CD4-positive, CD25-positive, alpha-beta regulatory T cell (primary cell): Measurements from ENCODE around the gene ARHGEF40. TPM values are rescaled to one million over a fixed set of nuclear protein-coding genes. Genes with fewer than 3 reads are reported as not detected.

Experiments
- ATAC-seq, 2 donors: fragments of 150-1000 bp; cut with Tn5 transposase; one replicate each; pipeline ENCODE4 v1.10.0; 2021; ENCODE audit warnings: low read depth in 2 of 2, moderate number of reproducible peaks in 2 of 2, moderate library complexity in 1 of 2
- DNase-seq, 3 donors: peaks; one replicate each; pipeline versions ENCODE4 v3.0.0 to v3.0.0-alpha.2; 2012 to 2022; ENCODE audit warnings: mixed read lengths in 1 of 3
- H3K27ac ChIP-seq: one replicate; pipeline ENCODE4 v1.7.0; 2013; ENCODE audit warnings: mild to moderate bottlenecking, low read length; ENCODE audit not compliant: insufficient read depth, poor library complexity, severe bottlenecking
- H3K27me3 ChIP-seq: one replicate; pipeline ENCODE4 v1.7.0; 2013; ENCODE audit warnings: low read length; ENCODE audit not compliant: control insufficient read depth, insufficient read depth
- H3K36me3 ChIP-seq: one replicate; pipeline ENCODE4 v1.7.0; 2013; ENCODE audit warnings: mild to moderate bottlenecking, low read length, moderate library complexity; ENCODE audit not compliant: control insufficient read depth, insufficient read depth
- H3K4me1 ChIP-seq: 2 replicates; pipeline ENCODE4 v1.7.0; 2013; ENCODE audit warnings: mild to moderate bottlenecking, low read length; ENCODE audit not compliant: insufficient read depth, control insufficient read depth, poor library complexity, severe bottlenecking
- H3K4me3 ChIP-seq: one replicate; pipeline ENCODE4 v1.7.0; 2013; ENCODE audit warnings: low read depth, mild to moderate bottlenecking, low read length, moderate library complexity
- H3K9me3 ChIP-seq, 2 experiments: 1 replicate in 1 of 2; 2 replicates in 1 of 2; pipeline ENCODE4 v1.7.0; 2013; ENCODE audit warnings: low read length in 2 of 2, mild to moderate bottlenecking in 1 of 2, moderate library complexity in 1 of 2; ENCODE audit not compliant: control insufficient read depth in 2 of 2
- H3K27ac Mint-ChIP-seq, 3 donors: one replicate each; pipeline ENCODE4 v1.8.0; 2020 to 2022; ENCODE audit warnings: mild to moderate bottlenecking in 3 of 3, mixed read lengths in 3 of 3, moderate library complexity in 2 of 3
- H3K27me3 Mint-ChIP-seq: one replicate; pipeline ENCODE4 v1.8.0; 2022; ENCODE audit warnings: mild to moderate bottlenecking, mixed read lengths
- H3K36me3 Mint-ChIP-seq: one replicate; pipeline ENCODE4 v1.8.0; 2020; ENCODE audit warnings: mixed read lengths
- H3K4me1 Mint-ChIP-seq, 4 donors: one replicate each; pipeline ENCODE4 v1.8.0; 2020 to 2022; ENCODE audit warnings: mixed read lengths in 4 of 4, mild to moderate bottlenecking in 1 of 4
- H3K4me3 Mint-ChIP-seq, 4 donors: one replicate each; pipeline ENCODE4 v1.8.0; 2020 to 2022; ENCODE audit warnings: mild to moderate bottlenecking in 4 of 4, mixed read lengths in 4 of 4, moderate library complexity in 3 of 4
- H3K9me3 Mint-ChIP-seq, 7 donors: one replicate each; pipeline ENCODE4 v1.8.0; 2020 to 2022; ENCODE audit warnings: mixed read lengths in 7 of 7, mild to moderate bottlenecking in 3 of 7, moderate library complexity in 2 of 7
- polyA plus RNA-seq, 4 donors: library from polyadenylated mRNA; unstranded; fragments of 300-500 nt; fragmentation: Illumina TruSeq; gene quantifications; one replicate each; pipeline ENCODE4 v1.2.3, GENCODE V29; 2021
- total RNA-seq: library from RNA; stranded (reverse); gene quantifications from one replicate; pipeline ENCODE4 v1.2.3, GENCODE V29; 2022

The ARHGEF40 gene
- total and polyA plus RNA-seq, 5 donors from 2014 or later, result 0.07 to 7.4 (median 0.64) TPM; not detected in 2

GRCh38 chr14:21084396-21084795 is 14.3 kb downstream of the ARHGEF40 start:
- peaks cover 6 to 23% (median 19%) of the 10 kb centered on the region in 4 donors for H3K4me1 Mint-ChIP-seq
- peaks cover 18% of the 10 kb centered on the region for H3K4me1 ChIP-seq
- DNase-seq (no peak), ATAC-seq (no peak)
- no peak overlapping the region for H3K4me3 Mint-ChIP-seq
- no peaks in the 10 kb centered on the region for H3K9me3 ChIP-seq
- H3K27ac Mint-ChIP-seq, result peak overlapping the region in 1 of 3 donors; percentile 35
- no peaks in the 10 kb centered on the region for H3K36me3 Mint-ChIP-seq
- H3K9me3 Mint-ChIP-seq, result no peaks in the 10 kb centered on the region
- no peaks in the 10 kb centered on the region for H3K27me3 Mint-ChIP-seq
- H3K4me3 ChIP-seq, result no peak overlapping the region
- H3K36me3 ChIP-seq, result no peaks in the 10 kb centered on the region
- H3K27ac ChIP-seq, result no peak overlapping the region
- no peaks in the 10 kb centered on the region for H3K27me3 ChIP-seq

- DNase-seq, result no peak
- no peaks in the 10 kb centered on the region for H3K9me3 Mint-ChIP-seq
- Histone ChIP-seq H3K36me3 (no peaks in the 10 kb centered on the region), H3K27me3 (no peaks in the 10 kb centered on the region), H3K4me1 (peaks cover 18% of the 10 kb centered on the region), H3K27ac (no peak overlapping the region), H3K4me3 (no peak overlapping the region), H3K9me3 (no peaks in the 10 kb centered on the region)
- H3K27me3 Mint-ChIP-seq, result no peaks in the 10 kb centered on the region
- ATAC-seq, result no peak
- peak overlapping the region in 2 of 3 donors; percentile 33 to 62 for H3K27ac Mint-ChIP-seq
- H3K4me1 Mint-ChIP-seq, result peaks cover 6 to 23% (median 19%) of the 10 kb centered on the region in 4 donors
- no peak overlapping the region for H3K4me3 Mint-ChIP-seq
- no peaks in the 10 kb centered on the region for H3K36me3 Mint-ChIP-seq
These were observed 15.1 kb downstream of the ARHGEF40 start for GRCh38 chr14:21084998-21085853.

- H3K4me3 Mint-ChIP-seq, result peak overlapping the region in 1 of 4 donors; percentile 2
These were observed 16.8 kb downstream of the ARHGEF40 start for GRCh38 chr14:21086908-21087293.

GRCh38 chr14:21087294-21088091 is 17.4 kb downstream of the ARHGEF40 start:
- Histone ChIP-seq H3K27ac (peak overlapping the region; percentile 94), H3K27me3 (no peaks in the 10 kb centered on the region), H3K4me3 (no peak overlapping the region), H3K36me3 (no peaks in the 10 kb centered on the region), H3K9me3 (no peaks in the 10 kb centered on the region), H3K4me1 (peaks cover 18% of the 10 kb centered on the region)
- peak; percentile 83 to 87 for ATAC-seq
- peak; percentile 77 to 89 (median 86) for DNase-seq
- H3K4me1 Mint-ChIP-seq, result peaks cover 6 to 26% (median 21%) of the 10 kb centered on the region in 4 donors
- peak overlapping the region; percentile 90 to 96 (median 95) for H3K27ac Mint-ChIP-seq
- H3K9me3 Mint-ChIP-seq, result no peaks in the 10 kb centered on the region
- H3K27me3 Mint-ChIP-seq, result peaks cover 2% of the 10 kb centered on the region
- peak overlapping the region; percentile 10 to 59 (median 44) for H3K4me3 Mint-ChIP-seq
- peaks cover 2% of the 10 kb centered on the region for H3K36me3 Mint-ChIP-seq

More at GRCh38 chr14:21086908-21087293, 16.8 kb downstream of the ARHGEF40 start:
- Histone ChIP-seq H3K4me1 (peaks cover 18% of the 10 kb centered on the region), H3K36me3 (no peaks in the 10 kb centered on the region), H3K27ac (peak overlapping the region; percentile 81), H3K27me3 (no peaks in the 10 kb centered on the region), H3K9me3 (no peaks in the 10 kb centered on the region), H3K4me3 (no peak overlapping the region)
- H3K9me3 Mint-ChIP-seq, result no peaks in the 10 kb centered on the region
- H3K27ac Mint-ChIP-seq, result peak overlapping the region in 2 of 3 donors; percentile 79 to 95
- no peaks in the 10 kb centered on the region for H3K36me3 Mint-ChIP-seq
- DNase-seq (no peak), ATAC-seq (no peak)
- H3K4me1 Mint-ChIP-seq, result peaks cover 6 to 25% (median 19%) of the 10 kb centered on the region in 4 donors
- H3K27me3 Mint-ChIP-seq, result no peaks in the 10 kb centered on the region

- Mint-ChIP-seq H3K9me3 (no peaks in the 10 kb centered on the region), H3K4me1 (peaks cover 6 to 33% (median 25%) of the 10 kb centered on the region in 4 donors), H3K36me3 (peaks cover 3% of the 10 kb centered on the region), H3K27me3 (peaks cover 6% of the 10 kb centered on the region), H3K4me3 (no peak overlapping the region), H3K27ac (peak overlapping the region; percentile 74 to 95 (median 88))
- Histone ChIP-seq H3K27me3 (no peaks in the 10 kb centered on the region), H3K4me3 (no peak overlapping the region), H3K36me3 (no peaks in the 10 kb centered on the region), H3K9me3 (no peaks in the 10 kb centered on the region), H3K27ac (peak overlapping the region; percentile 94), H3K4me1 (peaks cover 22% of the 10 kb centered on the region)
- no peak for ATAC-seq
- DNase-seq, result no peak
These were observed 18.6 kb downstream of the ARHGEF40 start for GRCh38 chr14:21088687-21089086.

GRCh38 chr14:21089271-21089670 is 19.2 kb downstream of the ARHGEF40 start:
- DNase-seq (no peak), ATAC-seq (no peak)
- Histone ChIP-seq H3K27me3 (no peaks in the 10 kb centered on the region), H3K27ac (peak overlapping the region; percentile 33), H3K36me3 (no peaks in the 10 kb centered on the region), H3K4me1 (peaks cover 22% of the 10 kb centered on the region), H3K9me3 (no peaks in the 10 kb centered on the region), H3K4me3 (no peak overlapping the region)
- Mint-ChIP-seq H3K4me1 (peaks cover 6 to 33% (median 24%) of the 10 kb centered on the region in 4 donors), H3K36me3 (peaks cover 3% of the 10 kb centered on the region), H3K27ac (peak overlapping the region; percentile 74 to 95 (median 88)), H3K4me3 (peak overlapping the region in 1 of 4 donors; percentile 24), H3K9me3 (no peaks in the 10 kb centered on the region), H3K27me3 (peaks cover 6% of the 10 kb centered on the region)

- no peak overlapping the region for H3K4me3 Mint-ChIP-seq
- H3K36me3 ChIP-seq, result no peaks in the 10 kb centered on the region
- peak overlapping the region in 2 of 3 donors; percentile 71 to 95 for H3K27ac Mint-ChIP-seq
These were observed 19.7 kb downstream of the ARHGEF40 start for GRCh38 chr14:21089877-21090193.

More at GRCh38 chr14:21089877-21090193, 19.7 kb downstream of the ARHGEF40 start:
- no peaks in the 10 kb centered on the region for H3K9me3 ChIP-seq
- H3K4me1 ChIP-seq, result peaks cover 22% of the 10 kb centered on the region
- H3K4me3 ChIP-seq, result no peak overlapping the region
- no peak overlapping the region for H3K27ac ChIP-seq
- H3K27me3 Mint-ChIP-seq, result peaks cover 6% of the 10 kb centered on the region
- H3K9me3 Mint-ChIP-seq, result no peaks in the 10 kb centered on the region
- H3K27me3 ChIP-seq, result no peaks in the 10 kb centered on the region
- H3K4me1 Mint-ChIP-seq, result peaks cover 6 to 33% (median 23%) of the 10 kb centered on the region in 4 donors
- DNase-seq, result no peak
- ATAC-seq, result no peak
- peaks cover 3% of the 10 kb centered on the region for H3K36me3 Mint-ChIP-seq
